Inflammatory macrophage treated with lipopolysaccharide for 1 hour (primary cell): Measurements from ENCODE around the gene COBLL1.

Source experiments
- DNase-seq, 2 donors: peaks; one replicate each; pipeline ENCODE4 v3.0.0-alpha.2; 2020 to 2022

The COBLL1 gene

GRCh38 chr2:164667566-164667965, 174.1 kb downstream of the COBLL1 start:
- DNase-seq: no peak

- DNase-seq: no peak
Measured at GRCh38 chr2:164664070-164664469, 177.6 kb downstream of the COBLL1 start.

GRCh38 chr2:164662868-164663631, 178.6 kb downstream of the COBLL1 start:
- no peak for DNase-seq

GRCh38 chr2:164662066-164662465, 179.6 kb downstream of the COBLL1 start:
- no peak for DNase-seq

GRCh38 chr2:164661349-164661748, 180.3 kb downstream of the COBLL1 start:
- DNase-seq: peak; percentile 10 to 43

GRCh38 chr2:164657129-164657528, 184.5 kb downstream of the COBLL1 start:
- DNase-seq: no peak

GRCh38 chr2:164655750-164656149, 185.9 kb downstream of the COBLL1 start:
- DNase-seq: no peak

- DNase-seq: no peak
Measured at GRCh38 chr2:164655336-164655735, 186.3 kb downstream of the COBLL1 start.

- DNase-seq: no peak
Measured at GRCh38 chr2:164651361-164651760, 190.3 kb downstream of the COBLL1 start.

GRCh38 chr2:164644036-164644700, 197.5 kb downstream of the COBLL1 start:
- DNase-seq: no peak

GRCh38 chr2:164642946-164643555, 198.6 kb downstream of the COBLL1 start:
- DNase-seq: no peak

- no peak for DNase-seq
Measured at GRCh38 chr2:164642268-164642667, 199.4 kb downstream of the COBLL1 start.
